GM23338 (cell line): Measurements from ENCODE around the gene HOXA5. TPM values are rescaled to one million over a fixed set of nuclear protein-coding genes. Genes with fewer than 3 reads are reported as not detected.

ENCODE experiments used
- ATAC-seq: fragments of 200-7000 bp; cut with Tn5 transposase; 3 replicates; pipeline ENCODE4 v1.9.1; 2020
- DNase-seq: peaks from one replicate; pipeline ENCODE4 v3.0.0-alpha.2; 2015; ENCODE audit warnings: low spot score
- H2AFZ ChIP-seq: fragments of 200-600 bp; sonication (generic); 2 replicates; pipeline ENCODE4 v1.8.0; 2016; ENCODE audit warnings: antibody characterized with exemption, mild to moderate bottlenecking, moderate library complexity
- H3F3A ChIP-seq: fragments of 200-600 bp; sonication (generic); replicated peaks from 2 replicates; pipeline ENCODE4 v1.8.0; 2017; ENCODE audit warnings: antibody characterized with exemption, mixed run types, low read depth
- H3K27ac ChIP-seq: fragments of 200-600 bp; sonication (generic); 2 replicates; pipeline ENCODE4 v1.6.1; 2016; ENCODE audit warnings: low read depth
- H3K27me3 ChIP-seq: fragments of 200-600 bp; sonication (generic); 2 replicates; pipeline ENCODE4 v1.8.0; 2016; ENCODE audit warnings: mild to moderate bottlenecking, mixed run types, moderate library complexity; ENCODE audit not compliant: insufficient read depth
- H3K36me3 ChIP-seq: fragments of 200-600 bp; sonication (generic); 2 replicates; pipeline ENCODE4 v1.8.0; 2016; ENCODE audit warnings: mild to moderate bottlenecking; ENCODE audit not compliant: insufficient read depth
- H3K4me1 ChIP-seq: fragments of 200-600 bp; sonication (generic); 2 replicates; pipeline ENCODE4 v1.8.0; 2016; ENCODE audit warnings: mild to moderate bottlenecking, moderate library complexity; ENCODE audit not compliant: insufficient read depth
- H3K4me2 ChIP-seq: fragments of 200-600 bp; sonication (generic); 2 replicates; pipeline ENCODE4 v1.7.1; 2017; ENCODE audit warnings: mixed run types
- H3K4me3 ChIP-seq: fragments of 200-600 bp; sonication (generic); 2 replicates; pipeline ENCODE4 v1.6.1; 2016; ENCODE audit warnings: mixed run types
- H3K79me2 ChIP-seq: fragments of 200-600 bp; sonication (generic); replicated peaks from 2 replicates; pipeline ENCODE4 v1.8.0; 2017; ENCODE audit warnings: mild to moderate bottlenecking; ENCODE audit not compliant: insufficient read depth
- H3K9me2 ChIP-seq: fragments of 200-600 bp; sonication (generic); 2 replicates; pipeline ENCODE4 v1.8.0; 2017; ENCODE audit not compliant: insufficient read depth
- H4K20me1 ChIP-seq: fragments of 200-600 bp; sonication (generic); replicated peaks from 2 replicates; pipeline ENCODE4 v1.8.0; 2017; ENCODE audit warnings: mild to moderate bottlenecking; ENCODE audit not compliant: insufficient read depth
- H3K27ac Mint-ChIP-seq: 2 replicates; pipeline ENCODE4 v1.8.0; 2020; ENCODE audit warnings: inconsistent platforms, mild to moderate bottlenecking, moderate library complexity, mixed read lengths
- H3K27me3 Mint-ChIP-seq: 3 replicates; pipeline ENCODE4 v1.8.0; 2022; ENCODE audit warnings: low read depth, mild to moderate bottlenecking, moderate library complexity, mixed read lengths, inconsistent platforms; ENCODE audit not compliant: insufficient read depth, poor library complexity
- H3K36me3 Mint-ChIP-seq: 3 replicates; pipeline ENCODE4 v1.8.0; 2021; ENCODE audit warnings: low read depth, mild to moderate bottlenecking, inconsistent platforms, moderate library complexity, mixed read lengths
- H3K4me1 Mint-ChIP-seq: 3 replicates; pipeline ENCODE4 v1.8.0; 2020; ENCODE audit warnings: mild to moderate bottlenecking, inconsistent platforms, mixed read lengths
- H3K4me3 Mint-ChIP-seq: 3 replicates; pipeline ENCODE4 v1.8.0; 2021; ENCODE audit warnings: moderate library complexity, mild to moderate bottlenecking, inconsistent platforms, mixed read lengths
- H3K9me3 Mint-ChIP-seq: 3 replicates; pipeline ENCODE4 v1.8.0; 2020; ENCODE audit warnings: moderate library complexity, mild to moderate bottlenecking, inconsistent platforms, mixed read lengths
- CREB1 ChIP-seq: fragments of 250-450 bp; sonication (Bioruptor Pico); IDR thresholded peaks from 2 replicates; pipeline ENCODE4 v1.5.0; 2020; ENCODE audit warnings: low read depth, mild to moderate bottlenecking, moderate library complexity
- CTCF ChIP-seq, 2 experiments: fragments of 200-600 bp in 1 of 2; sonication (generic) in 1 of 2; conservative IDR thresholded peaks; 2 replicates each; pipeline versions ENCODE4 v1.5.1 to v1.6.1; 2016 to 2017; ENCODE audit warnings: antibody characterized with exemption in 2 of 2, low read depth in 2 of 2, mild to moderate bottlenecking in 2 of 2, moderate library complexity in 1 of 2
- EZH2 ChIP-seq: fragments of 200-600 bp; sonication (generic); IDR thresholded peaks from one replicate; pipeline ENCODE4 v1.8.0; 2017; ENCODE audit warnings: antibody characterized with exemption, mild to moderate bottlenecking, low read depth; ENCODE audit not compliant: unreplicated experiment
- EZH2phosphoT487 ChIP-seq: fragments of 200-600 bp; sonication (generic); IDR thresholded peaks from one replicate; pipeline ENCODE4 v1.8.1; 2018; ENCODE audit warnings: antibody characterized with exemption; ENCODE audit not compliant: unreplicated experiment
- JUNB ChIP-seq: IDR thresholded peaks from one replicate; pipeline ENCODE4 v1.6.1; 2016; ENCODE audit warnings: antibody characterized with exemption; ENCODE audit not compliant: unreplicated experiment
- NANOG ChIP-seq: IDR thresholded peaks from 2 replicates; pipeline ENCODE4 v1.6.1; 2016; ENCODE audit warnings: antibody characterized with exemption, borderline replicate concordance
- POLR2AphosphoS5 ChIP-seq: IDR thresholded peaks from 2 replicates; pipeline ENCODE4 v1.6.1; 2016; ENCODE audit warnings: antibody characterized with exemption, low read depth
- ZNF331 ChIP-seq: fragments of 250-450 bp; sonication (Bioruptor Pico); IDR thresholded peaks from 2 replicates; pipeline ENCODE4 v1.5.0; 2020; ENCODE audit warnings: low read depth, mild to moderate bottlenecking, moderate library complexity
- ZNF462 ChIP-seq: fragments of 250-450 bp; sonication (Bioruptor Pico); IDR thresholded peaks from 2 replicates; pipeline ENCODE4 v1.5.0; 2020; ENCODE audit warnings: mild to moderate bottlenecking, moderate library complexity
- polyA plus RNA-seq: library from polyadenylated mRNA; unstranded; fragments of >200 nt; fragmentation: Nextera tagmentation; extraction: Ambion mirVana; gene quantifications from 2 replicates; pipeline ENCODE4 v1.2.1, GENCODE V29; 2016
- total RNA-seq: library from RNA; depleted of rRNA; stranded (reverse); fragments of >200 nt; shearing (Covaris generic); gene quantifications from 2 replicates; pipeline ENCODE4 v1.2.3, GENCODE V29; 2014

The HOXA5 gene
- total and polyA plus RNA-seq, 2 experiments from 2014 or later = not detected

- DNase-seq = no peak
- Mint-ChIP-seq H3K4me1 (peaks cover 16% of the 10 kb centered on the region), H3K36me3 (no peaks in the 10 kb centered on the region), H3K27me3 (peaks cover 100% of the 10 kb centered on the region), H3K4me3 (no peak overlapping the region; the same call in 2 of the 3 replicates), H3K9me3 (peaks cover 6% of the 10 kb centered on the region; the same call in 1 of the 3 replicates), H3K27ac (no peak overlapping the region)
- no peak overlapping the region for H3K27ac ChIP-seq
- no peak overlapping the region for H3K4me2 ChIP-seq
- no peak for ATAC-seq
- H3K79me2 ChIP-seq = no peaks in the 10 kb centered on the region
- H3K9me2 ChIP-seq = no peaks in the 10 kb centered on the region
- H3F3A ChIP-seq = peaks cover 62% of the 10 kb centered on the region
- peaks cover 71% of the 10 kb centered on the region for H4K20me1 ChIP-seq
- H3K36me3 ChIP-seq = no peaks in the 10 kb centered on the region
- H3K4me1 ChIP-seq = peaks cover 14% of the 10 kb centered on the region; the same call in 1 of the 2 replicates
- H3K4me3 ChIP-seq = no peak overlapping the region
- TF ChIP-seq JUNB = no peak
- TF ChIP-seq EZH2phosphoT487 = peak; percentile 94
- peak; percentile 90 for TF ChIP-seq EZH2
- no peak overlapping the region for H2AFZ ChIP-seq
- peaks cover 100% of the 10 kb centered on the region for H3K27me3 ChIP-seq
These were observed 19.2 kb downstream of the HOXA5 start for GRCh38 chr7:27124096-27124901.

- H3K27me3 ChIP-seq = peaks cover 100% of the 10 kb centered on the region
- no peak overlapping the region for H2AFZ ChIP-seq
- Mint-ChIP-seq H3K4me1 (peaks cover 16% of the 10 kb centered on the region), H3K27me3 (peaks cover 100% of the 10 kb centered on the region), H3K36me3 (no peaks in the 10 kb centered on the region), H3K9me3 (peaks cover 6% of the 10 kb centered on the region; the same call in 1 of the 3 replicates), H3K27ac (no peak overlapping the region), H3K4me3 (no peak overlapping the region)
- H3K4me3 ChIP-seq = no peak overlapping the region
- TF ChIP-seq JUNB = no peak
- no peak for TF ChIP-seq CREB1
- TF ChIP-seq CTCF (conservative IDR thresholded peaks at IDR 0.05; ENCODE audit: low read depth in 2 of 2) = no peak
- no peak for TF ChIP-seq ZNF462
- TF ChIP-seq POLR2AphosphoS5 = no peak
- no peak for TF ChIP-seq EZH2phosphoT487
- TF ChIP-seq EZH2 = peak; percentile 62
- no peak for TF ChIP-seq ZNF331 (CRISPR knock-in tag)
- no peak for TF ChIP-seq NANOG
- no peak overlapping the region for H3K4me2 ChIP-seq
- no peaks in the 10 kb centered on the region for H3K79me2 ChIP-seq
- peaks cover 62% of the 10 kb centered on the region for H3F3A ChIP-seq
- peak; percentile 53 for ATAC-seq
- peaks cover 14% of the 10 kb centered on the region; the same call in 1 of the 2 replicates for H3K4me1 ChIP-seq
- no peaks in the 10 kb centered on the region for H3K36me3 ChIP-seq
- H4K20me1 ChIP-seq = peaks cover 73% of the 10 kb centered on the region
- DNase-seq = peak; percentile 31
- no peak overlapping the region for H3K27ac ChIP-seq
- no peaks in the 10 kb centered on the region for H3K9me2 ChIP-seq
These were observed 19.9 kb downstream of the HOXA5 start for GRCh38 chr7:27123477-27124053.
